ENCODE results near the gene AKAP6.

DNA sequence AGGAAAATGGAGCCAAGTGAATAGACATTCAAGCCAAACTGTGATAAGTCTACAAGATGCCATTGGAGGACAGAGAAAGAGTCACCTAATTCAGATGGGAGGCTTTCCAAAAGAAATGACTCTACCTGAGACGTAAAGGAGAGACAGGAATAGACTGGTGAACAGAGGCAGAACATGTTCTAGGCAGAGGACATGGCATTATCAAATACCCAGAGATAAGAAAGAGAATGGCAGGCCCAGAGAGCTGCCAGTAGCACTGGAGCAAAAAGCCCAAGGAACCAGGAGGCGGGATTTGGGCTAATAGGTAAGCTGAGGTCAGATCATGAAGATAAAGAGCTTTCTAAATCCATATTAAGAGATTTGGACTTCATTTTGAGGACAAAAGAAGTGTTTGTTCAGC is 207.1 kb downstream of the AKAP6 start:
- TF ChIP-seq, protein P1, sequence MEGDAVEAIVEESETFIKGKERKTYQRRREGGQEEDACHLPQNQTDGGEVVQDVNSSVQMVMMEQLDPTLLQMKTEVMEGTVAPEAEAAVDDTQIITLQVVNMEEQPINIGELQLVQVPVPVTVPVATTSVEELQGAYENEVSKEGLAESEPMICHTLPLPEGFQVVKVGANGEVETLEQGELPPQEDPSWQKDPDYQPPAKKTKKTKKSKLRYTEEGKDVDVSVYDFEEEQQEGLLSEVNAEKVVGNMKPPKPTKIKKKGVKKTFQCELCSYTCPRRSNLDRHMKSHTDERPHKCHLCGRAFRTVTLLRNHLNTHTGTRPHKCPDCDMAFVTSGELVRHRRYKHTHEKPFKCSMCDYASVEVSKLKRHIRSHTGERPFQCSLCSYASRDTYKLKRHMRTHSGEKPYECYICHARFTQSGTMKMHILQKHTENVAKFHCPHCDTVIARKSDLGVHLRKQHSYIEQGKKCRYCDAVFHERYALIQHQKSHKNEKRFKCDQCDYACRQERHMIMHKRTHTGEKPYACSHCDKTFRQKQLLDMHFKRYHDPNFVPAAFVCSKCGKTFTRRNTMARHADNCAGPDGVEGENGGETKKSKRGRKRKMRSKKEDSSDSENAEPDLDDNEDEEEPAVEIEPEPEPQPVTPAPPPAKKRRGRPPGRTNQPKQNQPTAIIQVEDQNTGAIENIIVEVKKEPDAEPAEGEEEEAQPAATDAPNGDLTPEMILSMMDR (IDR thresholded peaks at IDR 0.05): no peak
- no peak for TF ChIP-seq POLR2A (IDR thresholded peaks at IDR 0.05)
